Activated CD4-positive, alpha-beta T cell treated with anti-CD3 and anti-CD28 coated beads for 4 hours (primary cell): Measurements from ENCODE around the gene SYNJ2.

Experiments
- DNase-seq, 2 donors: peaks; one replicate each; pipeline ENCODE4 v3.0.0-alpha.2; 2020

SYNJ2 gene

GRCh38 chr6:158030380-158031300 is 49.0 kb downstream of the SYNJ2 start:
- DNase-seq: no peak

DNA sequence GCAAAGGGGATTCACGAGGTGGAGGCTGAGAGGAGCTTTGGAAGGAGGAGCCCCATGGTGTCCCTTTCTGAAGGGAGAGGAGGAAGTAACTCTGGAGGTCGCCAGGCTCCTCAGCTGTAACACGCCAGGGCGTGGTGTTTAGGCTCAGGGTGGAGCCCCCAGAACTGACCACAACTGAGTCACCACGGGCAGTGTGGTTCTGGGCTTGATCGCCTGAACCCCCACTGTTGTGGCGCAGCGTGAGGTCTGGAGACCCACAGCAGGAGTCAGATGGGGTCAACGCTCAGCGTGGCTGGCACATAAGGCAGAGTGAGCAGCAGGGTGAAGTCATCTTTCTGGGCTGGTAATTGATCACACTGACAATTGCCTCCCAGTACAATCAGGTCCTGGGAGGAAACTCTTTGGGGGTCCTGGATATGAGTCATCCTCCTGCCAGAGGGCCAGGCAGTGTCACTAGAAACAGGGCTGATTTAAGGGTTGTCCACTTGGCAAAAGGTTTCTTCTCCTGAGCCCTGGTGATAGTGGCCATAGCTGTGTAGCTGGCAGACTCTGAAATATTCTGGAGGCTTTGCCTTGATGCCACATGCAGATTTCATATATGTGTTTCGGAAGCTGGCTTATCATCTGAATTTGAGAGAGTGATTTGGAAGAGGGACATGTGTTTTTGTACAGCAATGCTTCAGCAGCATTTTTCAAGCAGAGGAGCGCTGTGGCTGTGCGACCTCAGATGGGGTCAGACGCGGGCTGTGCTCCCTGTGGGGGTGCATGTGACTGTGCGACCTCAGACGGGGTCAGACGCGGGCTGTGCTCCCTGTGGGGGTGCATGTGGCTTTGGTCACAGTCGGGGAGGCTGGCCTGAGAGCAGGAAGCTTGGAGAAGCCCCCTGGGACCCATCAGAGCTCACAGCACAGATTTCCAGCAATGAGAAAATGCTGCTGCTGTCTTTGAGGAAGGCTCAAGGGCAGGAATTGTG is 50.0 kb downstream of the SYNJ2 start:
- no peak for DNase-seq

DNA sequence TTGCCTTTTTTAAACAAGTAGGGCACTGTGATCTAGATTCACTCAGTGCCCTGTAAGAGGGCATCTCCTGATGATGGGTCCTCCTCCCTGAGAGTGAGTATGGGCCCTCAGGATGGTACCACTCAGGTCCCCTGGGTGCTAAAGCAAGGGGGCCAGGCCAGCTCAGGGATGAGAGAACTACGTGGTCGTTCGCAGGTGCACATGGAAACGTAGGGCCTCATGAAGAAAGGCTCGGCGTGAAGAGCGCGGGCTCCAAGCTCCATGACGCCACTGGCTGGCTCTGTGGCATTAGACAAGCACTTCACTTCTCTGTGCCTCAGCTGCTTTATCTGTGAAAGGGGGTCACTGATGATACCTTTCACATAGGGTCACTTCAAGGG is 50.7 kb downstream of the SYNJ2 start:
- DNase-seq: no peak

DNA sequence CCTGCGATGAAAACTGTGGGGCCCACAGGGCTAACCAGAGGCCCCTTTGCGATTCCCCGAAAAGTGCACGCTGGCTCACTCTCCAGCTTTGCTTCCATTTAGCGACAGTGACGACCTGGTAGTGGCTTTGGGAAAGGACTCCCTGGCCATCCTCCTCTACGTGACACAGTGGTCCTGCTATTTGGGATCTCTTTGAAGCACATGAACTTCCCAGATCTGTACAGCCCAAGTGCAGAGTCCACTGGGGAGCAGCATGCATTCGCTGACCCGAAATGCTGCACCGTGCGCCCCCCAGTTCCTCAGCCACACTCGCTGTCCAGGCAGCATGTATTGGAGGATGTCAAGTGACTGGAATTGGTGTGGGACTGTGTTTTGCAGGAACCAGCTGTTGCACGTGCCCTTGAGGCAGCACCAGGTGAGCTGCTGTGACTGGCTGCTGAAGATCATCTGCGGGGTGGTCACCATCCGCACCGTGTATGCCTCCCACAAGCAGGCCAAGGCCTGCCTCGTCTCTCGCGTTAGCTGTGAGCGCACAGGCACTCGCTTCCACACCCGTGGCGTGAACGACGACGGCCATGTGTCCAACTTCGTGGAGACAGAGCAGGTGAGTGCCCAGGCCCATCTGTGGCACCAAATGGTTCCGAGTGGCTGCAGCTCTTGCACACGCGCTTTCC is 51.6 kb downstream of the SYNJ2 start:
- DNase-seq: no peak

DNA sequence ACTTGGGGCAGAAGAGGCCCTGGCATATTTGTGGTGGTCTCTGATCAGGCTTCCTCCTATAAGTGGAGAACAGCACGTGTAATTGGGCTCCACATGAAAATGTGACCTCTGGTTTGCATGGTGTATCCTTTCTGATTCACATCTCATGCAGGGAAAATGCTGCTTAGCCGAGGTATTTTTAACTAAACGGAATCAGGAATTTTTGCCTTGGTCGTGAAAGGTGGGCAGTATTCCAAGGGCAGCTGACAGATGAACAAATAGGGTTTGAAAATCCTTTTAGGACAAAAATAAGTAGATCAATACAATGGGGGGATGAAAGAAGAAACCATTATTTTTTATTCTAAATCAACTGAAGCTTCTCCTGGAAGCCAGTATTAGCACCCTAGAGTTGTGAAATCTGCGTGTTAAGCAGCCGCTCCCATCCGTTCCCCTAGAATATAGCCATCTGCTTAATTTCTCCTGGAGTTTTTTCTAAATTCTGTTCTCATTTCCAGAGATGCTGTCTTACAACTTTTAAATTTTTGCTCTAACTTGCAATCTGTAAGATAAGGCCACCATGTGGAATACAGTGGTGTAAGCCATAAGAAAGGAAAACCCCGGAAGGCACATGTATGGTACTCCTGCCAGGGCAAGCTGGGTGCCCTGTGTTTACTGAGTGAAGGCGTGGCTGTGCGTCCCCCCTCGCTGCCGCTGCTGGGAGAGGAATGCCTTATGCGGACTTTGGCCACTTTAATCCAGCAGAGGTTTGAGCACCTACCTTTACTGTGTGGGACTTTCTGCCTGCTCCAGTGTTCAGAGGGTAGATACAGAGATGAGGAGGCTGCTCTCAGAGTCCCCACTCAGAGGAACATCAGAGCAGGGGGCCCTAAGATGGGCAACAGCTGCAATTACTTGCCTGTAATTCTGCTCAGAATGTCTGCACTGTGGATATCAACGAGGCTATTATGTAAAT is 52.4 kb downstream of the SYNJ2 start:
- DNase-seq: no peak

DNA sequence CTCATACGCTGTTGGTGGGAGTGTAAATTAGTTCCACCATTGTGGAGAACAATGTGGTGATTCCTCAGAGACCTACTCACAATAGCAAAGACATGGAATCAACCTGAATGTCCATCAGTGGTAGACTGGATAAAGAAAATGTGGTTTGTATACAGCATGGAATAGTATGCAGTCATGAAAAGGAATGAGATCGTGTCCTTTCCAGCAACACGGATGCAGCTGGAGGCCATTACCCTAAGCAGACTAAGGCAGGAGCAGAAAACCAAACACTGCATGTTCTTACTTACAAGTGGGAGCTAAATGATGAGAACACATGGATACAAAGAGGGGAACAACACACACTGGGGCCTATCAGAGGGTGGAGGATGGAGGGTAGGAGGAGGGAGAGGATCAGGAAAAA is 54.6 kb downstream of the SYNJ2 start:
- DNase-seq: no peak

- no peak for DNase-seq
Observed at GRCh38 chr6:158037021-158037420, 55.4 kb downstream of the SYNJ2 start.

DNA sequence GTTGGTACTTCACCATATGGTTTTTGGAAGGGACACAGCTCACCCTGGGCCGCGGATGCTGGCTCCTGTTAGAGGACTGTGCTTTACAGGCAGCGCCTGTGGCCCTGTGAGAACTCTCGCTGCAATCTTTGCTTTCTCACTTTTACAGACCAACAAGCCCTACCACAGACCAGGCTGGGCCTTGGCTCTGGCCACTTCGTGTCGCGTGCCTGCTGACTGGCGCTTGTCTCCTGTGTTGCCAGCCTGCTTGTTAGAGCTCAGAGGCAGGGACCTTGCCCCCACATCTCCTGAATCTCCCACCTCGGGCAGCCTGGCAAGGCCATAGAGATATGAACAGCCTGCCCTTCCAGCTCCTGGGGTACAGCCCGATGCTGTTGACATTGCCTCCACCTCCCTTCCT is 56.1 kb downstream of the SYNJ2 start:
- DNase-seq: no peak

DNA sequence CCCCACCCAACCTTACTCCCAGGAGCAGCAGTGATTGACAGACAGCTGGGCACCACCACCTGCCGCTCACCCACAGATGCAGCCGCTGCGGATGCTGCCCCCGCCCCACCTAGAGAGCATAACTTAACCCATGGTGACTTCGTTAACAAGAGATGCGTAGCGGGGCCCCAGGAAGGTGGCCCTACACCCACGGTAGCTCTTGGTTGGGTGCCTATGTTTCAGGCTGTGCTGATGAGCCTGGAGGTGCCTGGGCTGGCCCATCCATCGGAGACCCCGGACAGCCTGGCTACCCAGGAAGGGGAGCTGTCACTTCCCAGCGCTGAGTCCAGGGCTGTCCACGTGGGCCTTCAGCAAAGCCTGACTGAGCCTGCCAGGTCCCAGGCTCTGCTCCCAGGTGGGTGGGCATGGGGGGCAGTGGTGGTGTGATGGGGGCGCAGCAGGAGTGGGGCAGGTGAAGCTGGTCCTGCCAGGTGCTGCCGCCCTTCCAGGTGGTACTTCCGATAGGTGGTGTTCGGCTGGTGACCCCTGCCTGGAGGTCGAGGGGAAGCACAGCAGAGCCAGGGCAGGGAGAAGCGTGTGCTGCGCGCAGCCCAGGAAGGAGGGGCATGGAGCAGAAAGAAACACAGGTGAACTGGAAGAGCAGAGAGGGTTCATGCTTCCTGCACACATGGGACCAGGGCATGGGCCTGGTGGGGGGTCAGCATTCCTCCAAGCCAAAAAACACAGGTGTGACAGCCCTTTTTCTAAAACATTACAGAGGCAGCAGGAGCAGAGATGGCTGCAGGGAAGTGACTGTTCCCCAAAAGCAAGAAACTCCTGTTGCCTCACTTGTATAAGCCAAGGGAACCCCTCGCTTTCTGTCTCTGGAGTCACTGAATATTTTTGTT is 56.9 kb downstream of the SYNJ2 start:
- DNase-seq: no peak

GRCh38 chr6:158039178-158039557 is 57.5 kb downstream of the SYNJ2 start:
- DNase-seq: no peak

GRCh38 chr6:158039571-158040050 is 57.9 kb downstream of the SYNJ2 start:
- no peak for DNase-seq

DNA sequence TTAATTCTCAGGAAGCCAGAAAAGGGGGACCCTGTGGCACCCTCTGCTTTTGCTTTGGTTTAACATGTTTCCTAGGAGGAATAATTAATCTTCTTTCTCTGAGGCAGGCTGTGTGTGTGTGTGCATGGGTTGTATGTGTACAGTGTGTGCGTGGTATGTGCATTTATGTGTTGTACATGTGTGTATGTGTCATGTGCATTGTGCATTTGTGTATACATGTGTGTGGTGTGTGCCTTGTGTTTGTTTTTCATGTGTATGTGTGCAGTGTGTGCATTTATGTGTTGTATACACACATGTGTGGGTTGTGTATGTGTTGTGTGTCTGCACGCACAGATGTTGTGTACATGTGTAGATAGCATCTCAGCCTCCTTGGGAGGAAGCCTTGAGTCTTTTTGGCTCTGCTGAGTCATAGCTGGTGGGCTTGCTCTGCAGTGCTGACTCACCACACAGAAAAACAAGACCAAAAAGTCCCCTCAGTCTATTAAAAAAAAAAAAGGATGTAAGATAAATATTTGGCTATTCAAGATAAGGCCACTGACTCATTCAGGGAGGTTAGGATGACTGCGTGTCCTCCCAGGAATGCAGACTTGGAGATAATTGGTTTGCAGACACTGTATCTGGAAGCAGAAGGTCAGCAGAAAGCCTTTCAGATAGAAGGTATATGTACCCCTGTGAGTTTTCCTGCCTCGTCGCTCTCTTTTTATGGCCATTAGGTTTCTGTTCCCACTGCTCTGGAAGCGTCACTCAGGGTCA is 58.6 kb downstream of the SYNJ2 start:
- peak; percentile 32 to 45 for DNase-seq

GRCh38 chr6:158040804-158041347 is 59.2 kb downstream of the SYNJ2 start:
- DNase-seq: no peak

DNA sequence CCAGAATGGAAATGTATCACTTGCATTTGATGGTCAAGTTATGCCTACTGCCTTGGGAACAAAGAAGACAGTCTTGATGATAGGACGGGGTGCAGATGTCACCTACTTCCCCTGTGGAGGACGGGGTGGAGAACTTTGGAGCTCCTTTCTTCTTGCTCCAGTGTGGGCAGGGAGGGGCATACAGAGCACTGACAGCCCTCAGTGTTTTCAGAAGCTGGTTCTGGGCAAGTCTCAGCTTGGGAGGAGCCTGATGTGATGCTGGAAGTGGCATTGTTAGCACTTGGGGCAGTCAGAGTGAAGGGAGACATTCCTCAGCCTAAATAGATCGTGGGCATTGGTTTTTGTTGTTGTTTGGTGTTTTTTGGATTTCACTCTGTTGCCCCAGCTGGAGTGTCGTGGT is 59.7 kb downstream of the SYNJ2 start:
- no peak for DNase-seq

DNA sequence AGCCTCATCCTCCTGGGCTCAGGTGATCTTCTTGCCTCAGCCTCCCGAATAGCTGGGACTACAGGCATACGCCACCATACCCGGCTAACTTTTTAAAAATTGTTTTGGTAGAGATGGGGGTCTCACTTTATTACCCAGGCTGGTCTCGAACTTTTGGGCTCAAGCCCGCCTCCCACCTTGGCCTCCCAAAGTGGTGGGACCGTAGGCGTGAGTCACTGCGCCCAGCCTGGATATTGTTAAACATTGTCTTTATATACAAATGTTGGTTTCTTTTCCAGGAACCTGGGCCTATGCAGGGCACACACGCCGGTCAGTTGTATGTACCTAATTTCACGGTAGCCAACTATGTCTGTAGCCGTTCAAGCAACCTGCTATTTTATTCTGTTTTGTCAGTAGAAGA is 60.1 kb downstream of the SYNJ2 start:
- no peak for DNase-seq

GRCh38 chr6:158042245-158042798 is 60.7 kb downstream of the SYNJ2 start:
- no peak for DNase-seq

- DNase-seq: no peak
Observed at GRCh38 chr6:158043008-158043407, 61.3 kb downstream of the SYNJ2 start.

GRCh38 chr6:158043586-158044524 is 62.2 kb downstream of the SYNJ2 start:
- no peak for DNase-seq
